Left lobe of liver (tissue), 2 donors: ENCODE measurements around the gene KCNAB1. TPM values are rescaled to one million over a fixed set of nuclear protein-coding genes. Genes with fewer than 3 reads are reported as not detected.

ENCODE experiments used
- ATAC-seq: fragments of 200-7000 bp; cut with Tn5 transposase; one replicate; pipeline ENCODE4 v1.9.1; 2020; ENCODE audit warnings: mild to moderate bottlenecking, moderate library complexity
- DNase-seq: peaks from one replicate; pipeline ENCODE4 v3.0.0-alpha.2; 2020; ENCODE audit warnings: low spot score
- total RNA-seq: library from RNA; stranded (reverse); gene quantifications from one replicate; pipeline ENCODE4 v1.2.1, GENCODE V29; 2021
- donor health status: DM: no; HTN: no; CAD: no; lungs with moderate emphysema.
- donor health status: DM: no; HTN: yes; CAD: no.

KCNAB1 gene
- total RNA-seq, 1 donor from 2014 or later, result 0.23 TPM

DNA sequence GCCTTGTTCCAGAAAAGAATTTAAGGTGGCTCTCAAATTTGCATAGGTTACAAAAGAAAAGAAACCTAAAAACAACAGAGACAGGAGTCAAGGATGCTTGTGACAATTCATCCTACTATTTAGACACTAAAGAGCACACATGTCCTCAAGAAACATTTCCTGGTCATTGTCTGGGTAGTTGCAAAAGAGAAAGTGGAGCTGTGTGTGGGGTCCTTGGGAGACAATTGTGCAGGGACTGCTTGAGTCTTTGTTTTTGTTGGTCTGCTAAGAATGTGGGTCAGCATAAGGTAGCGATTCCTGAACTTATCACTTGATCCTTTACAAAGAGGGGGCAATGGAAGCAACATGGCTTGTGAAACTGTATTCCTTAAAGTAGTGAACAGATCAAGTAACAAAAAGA, 185.3 kb downstream of the KCNAB1 start:
- no peak for ATAC-seq
- DNase-seq, result no peak

DNA sequence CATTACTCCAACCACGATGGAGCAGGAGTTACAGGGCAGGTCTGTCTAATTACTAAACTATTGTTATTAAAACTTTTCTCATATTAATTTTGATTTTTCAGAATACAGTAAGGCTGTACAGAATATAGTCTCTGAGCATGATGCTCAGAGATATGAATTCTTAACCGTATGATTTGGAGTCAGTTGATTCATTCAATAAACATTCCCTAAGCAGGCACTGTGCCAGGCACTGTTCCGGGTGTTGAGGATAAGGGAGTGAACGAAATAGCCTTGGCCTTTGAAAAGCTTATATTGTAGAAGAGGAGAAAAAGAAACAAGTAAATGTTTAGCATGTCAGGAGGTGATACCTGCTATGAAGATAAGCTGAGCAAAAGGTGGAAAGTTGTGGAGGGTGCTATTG, 187.3 kb downstream of the KCNAB1 start:
- no peak for ATAC-seq
- DNase-seq, result no peak

DNA sequence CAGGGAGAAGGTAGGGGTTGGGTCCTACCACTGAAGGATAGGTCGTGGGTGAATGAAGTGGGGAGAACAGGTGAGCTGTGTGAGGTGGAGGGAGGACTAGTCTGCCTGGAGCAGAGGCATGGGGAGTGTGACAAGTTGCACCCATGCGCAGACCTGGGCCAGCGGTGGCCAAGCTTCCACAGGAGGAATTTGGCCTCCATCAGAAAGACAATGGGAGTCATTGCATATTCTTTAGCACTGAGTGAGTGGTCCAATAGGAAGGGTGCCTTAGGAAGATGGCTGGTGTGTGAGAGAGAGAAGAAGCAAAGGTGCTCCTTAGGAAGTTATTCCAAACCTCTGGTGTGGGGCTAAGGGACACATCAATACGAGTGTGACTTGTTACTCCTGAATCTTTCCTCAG, 191.1 kb downstream of the KCNAB1 start:
- ATAC-seq (no peak), DNase-seq (no peak)

DNA sequence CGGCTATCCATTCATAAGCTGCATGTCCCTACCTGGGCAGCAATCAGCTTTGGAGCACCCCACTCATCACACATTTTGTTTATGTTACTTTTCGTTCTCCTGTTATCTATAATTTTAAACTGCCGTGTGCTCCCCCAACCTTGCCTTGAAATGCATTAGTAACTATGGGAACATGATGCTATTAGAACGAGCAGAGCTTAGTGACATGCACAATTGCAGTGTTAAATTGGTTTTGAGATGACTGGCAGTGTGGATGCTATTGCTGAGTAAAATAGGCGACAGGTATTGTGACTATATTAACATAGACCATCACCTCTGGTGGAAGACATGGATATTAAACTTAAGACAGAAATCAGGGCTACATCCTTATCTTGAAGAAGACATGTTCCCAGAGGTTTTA, 191.6 kb downstream of the KCNAB1 start:
- no peak for DNase-seq
- ATAC-seq, result no peak

DNA sequence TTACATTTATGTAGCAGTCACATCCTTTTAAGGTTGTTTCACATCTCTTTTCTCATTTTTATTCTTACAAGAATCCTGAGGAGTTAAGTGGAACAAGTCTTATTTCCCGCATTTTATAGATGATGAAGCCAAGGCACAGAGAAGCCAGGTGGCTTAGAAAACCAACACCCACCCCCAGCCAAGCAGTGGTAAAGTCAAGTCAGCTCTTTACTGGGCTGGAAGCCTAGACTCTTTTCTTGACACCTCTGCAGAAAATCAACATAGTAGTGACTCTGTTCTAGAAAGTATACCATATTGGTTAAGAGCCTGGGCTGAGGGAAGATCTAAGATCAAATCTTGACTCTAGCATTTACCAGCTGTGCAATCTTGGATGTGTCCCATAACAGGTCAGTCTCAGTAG, 195.7 kb downstream of the KCNAB1 start:
- DNase-seq (no peak), ATAC-seq (no peak)

DNA sequence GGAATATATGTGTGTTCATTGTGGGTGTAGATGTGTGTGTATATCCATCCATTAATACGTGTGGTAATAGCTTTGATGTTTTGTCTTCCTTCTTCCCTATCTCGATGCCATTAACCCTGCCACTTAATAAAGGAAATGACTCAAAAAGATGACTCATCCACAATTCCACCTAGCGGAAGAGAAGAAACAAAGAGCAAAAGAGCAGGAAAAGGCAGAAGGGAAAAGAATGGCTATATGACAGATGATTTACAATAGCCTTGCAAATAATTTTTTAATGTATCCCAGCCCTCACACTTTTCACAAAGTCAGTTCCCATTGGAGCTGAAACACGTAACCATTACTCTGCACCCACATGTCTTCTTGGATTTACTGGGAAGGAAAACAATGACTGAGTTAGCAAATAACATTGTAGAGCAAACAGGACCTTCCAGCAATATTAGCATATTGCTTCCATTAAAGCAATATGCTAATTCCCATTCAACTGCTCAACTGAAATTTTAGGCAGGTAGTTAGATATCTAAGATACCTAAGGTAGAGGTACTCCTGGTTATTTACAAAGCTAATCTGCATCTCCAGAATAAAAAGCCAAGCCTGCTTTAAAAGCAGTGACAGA, 197.2 kb downstream of the KCNAB1 start:
- ATAC-seq (no peak), DNase-seq (no peak)

DNA sequence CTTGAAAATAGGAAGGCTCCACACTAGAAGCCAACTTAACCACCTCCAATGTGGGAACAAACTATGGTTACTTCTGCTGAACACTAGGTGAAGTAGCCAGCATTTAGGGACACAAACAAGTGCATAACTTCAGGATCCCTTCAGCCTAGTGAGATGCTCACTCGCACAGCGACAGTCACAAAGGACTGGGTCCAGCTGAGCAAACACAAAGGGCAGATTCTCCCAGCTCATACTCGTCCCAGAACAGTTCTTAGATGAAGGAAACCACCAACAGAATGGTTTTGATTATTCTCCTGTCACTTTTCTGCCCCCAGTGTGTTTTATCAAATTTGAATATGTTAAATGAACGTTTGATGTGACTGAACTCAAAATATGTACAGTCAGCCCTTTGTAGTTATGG, 201.6 kb downstream of the KCNAB1 start:
- ATAC-seq (no peak), DNase-seq (no peak)

DNA sequence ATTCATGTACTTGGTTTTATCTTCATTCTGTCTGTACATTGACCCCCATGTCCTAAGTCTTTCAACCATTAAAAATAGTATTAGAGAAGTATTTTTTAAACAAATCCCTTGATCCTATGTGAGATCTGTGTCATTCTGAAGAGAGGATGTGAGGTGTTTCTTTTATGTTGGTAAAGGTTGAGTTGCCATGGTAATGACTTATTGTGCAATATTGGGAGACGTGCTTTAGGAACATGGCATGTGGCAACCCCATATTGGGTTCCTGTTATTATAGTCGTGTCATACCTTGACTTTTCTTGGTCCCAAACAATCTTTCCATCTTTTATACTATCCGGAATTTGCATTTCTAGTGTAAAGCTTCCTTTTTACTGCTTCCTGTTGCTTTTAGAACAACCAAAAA, 203.1 kb downstream of the KCNAB1 start:
- no peak for DNase-seq
- no peak for ATAC-seq

DNA sequence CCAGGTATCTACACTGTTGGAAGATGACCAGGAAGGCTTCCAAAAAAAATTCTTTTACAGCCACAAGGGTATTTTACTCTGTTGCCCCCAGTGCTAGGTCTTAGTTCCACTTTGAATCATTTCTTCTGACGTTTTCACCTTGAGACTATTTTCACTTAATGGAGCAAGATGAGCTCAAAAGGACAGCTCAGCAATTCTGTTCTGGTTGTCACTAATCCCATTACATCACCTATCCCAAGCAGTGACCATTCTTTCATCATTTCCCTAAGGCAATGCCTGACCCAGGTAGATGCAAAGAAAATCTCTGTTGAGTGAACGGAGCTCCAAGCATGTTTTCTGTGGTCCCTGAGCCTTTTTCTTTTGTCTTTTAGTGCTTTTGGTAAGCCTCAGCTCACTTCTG, 210.0 kb downstream of the KCNAB1 start:
- no peak for ATAC-seq

DNA sequence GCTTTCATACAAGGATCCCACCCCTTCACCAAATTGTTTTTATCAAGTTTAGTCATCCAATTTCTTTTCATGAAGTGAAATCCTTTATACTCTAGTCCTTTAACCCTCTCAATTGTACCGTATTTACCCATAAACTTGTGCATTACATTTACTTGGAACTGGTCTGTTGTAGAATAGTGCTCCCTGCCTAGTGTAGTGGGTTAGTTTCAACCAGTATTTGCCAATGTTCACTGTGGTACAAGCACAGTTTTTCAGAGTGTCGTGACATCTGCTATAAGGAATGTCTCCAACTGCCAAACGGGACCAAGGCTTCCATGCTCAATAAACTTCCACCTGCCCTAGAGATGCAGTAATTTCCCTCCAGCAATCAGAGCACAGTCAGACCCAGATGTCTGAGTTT, 211.9 kb downstream of the KCNAB1 start:
- no peak for ATAC-seq
- no peak for DNase-seq

More for the DNA sequence above, 210.0 kb downstream of the KCNAB1 start:
- DNase-seq, result no peak

DNA sequence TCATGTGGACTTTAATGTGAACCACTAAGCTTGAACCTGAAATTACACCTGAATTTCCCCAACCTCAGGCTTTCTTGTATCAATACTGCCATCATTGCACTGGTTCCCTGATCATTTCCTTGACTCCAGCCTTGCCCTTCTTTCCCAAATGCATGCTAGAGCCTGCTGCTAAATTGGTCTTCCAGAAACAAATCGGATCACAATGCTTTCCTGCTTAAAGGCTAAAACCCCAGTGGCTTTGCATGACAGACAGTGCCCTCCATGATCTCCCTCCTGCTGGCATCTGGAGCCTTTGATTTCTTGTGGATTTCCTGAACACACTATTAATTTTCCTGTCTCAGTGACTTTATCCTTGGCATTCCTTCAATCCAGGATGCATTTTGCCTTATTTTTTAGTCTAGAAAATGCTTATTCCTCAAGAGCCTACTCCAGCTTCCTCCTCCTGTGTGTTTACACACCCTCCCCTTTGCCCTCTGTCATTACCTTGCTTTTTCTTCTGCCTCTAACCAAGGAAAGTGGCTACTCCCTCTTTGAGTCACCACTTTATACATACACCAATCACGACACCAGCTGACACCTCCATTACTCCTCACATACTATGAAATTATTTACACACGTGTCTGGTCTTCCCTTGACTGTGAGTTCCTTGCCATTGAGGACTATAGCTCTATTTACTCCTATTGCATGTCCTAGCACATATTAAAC, 214.6 kb downstream of the KCNAB1 start:
- no peak for ATAC-seq
- DNase-seq, result no peak

DNA sequence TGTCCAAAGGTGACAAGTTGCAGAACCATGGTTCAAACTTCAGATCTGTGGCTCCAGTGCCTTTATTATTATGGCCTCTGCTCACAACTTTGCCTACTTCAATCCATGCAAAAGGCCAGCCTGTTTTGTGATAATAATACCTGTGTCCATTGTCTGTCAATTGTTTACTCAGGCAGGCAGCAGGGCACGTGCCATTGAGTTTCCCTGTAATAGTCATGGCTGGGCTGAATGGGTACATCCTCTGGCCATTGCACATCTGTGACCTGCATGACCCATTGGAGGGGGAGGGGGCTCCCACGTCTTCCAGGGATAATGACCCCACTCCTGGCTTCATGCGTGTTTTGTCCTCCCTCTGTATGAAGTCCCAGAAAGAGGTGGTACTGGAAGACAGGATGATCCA, 219.1 kb downstream of the KCNAB1 start:
- DNase-seq (no peak), ATAC-seq (no peak)

DNA sequence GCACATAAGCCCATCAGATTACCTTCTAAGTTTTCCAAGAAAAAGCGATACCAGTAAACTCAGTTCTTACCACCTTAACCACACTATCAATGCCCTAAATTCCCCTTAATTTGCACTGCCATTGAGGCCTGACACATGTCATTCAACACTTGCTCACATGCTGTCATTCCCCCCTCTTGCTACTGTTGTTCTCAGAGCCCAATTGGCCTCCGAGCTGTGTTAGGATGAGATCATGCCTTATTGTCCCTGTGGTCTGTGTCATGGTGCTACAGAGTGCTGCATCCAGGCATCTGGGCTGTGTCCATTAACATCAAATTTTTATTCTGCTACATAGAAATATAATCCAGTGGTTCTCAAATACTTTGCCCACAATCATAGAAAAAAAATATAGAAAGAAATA, 221.0 kb downstream of the KCNAB1 start:
- ATAC-seq (no peak), DNase-seq (no peak)

DNA sequence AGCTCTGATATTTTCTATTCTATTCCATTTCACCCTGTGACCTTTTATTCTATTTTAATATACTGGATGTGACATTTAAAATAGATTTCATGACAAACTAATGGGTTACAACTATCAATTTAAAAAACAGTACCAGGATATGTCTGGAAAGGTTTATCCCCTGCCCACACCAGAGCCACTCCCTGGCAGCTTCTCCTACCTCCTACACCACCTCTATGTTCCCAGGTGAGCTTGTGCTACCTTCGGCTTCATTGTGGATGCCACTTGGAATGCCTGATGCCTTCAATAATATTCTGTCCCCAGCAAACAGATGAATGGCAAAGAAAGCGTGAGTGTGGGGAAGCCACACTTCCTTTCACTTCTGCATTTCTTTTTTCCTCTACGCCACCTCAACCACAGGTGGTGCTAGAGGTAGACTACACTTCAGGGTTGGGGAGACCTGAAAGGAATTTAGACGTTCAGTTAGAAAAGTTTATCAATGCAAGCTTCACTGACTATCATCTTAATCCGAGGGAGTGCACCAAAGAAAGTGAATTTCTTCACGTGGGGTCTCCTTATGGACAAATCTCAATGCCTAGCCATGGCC, 221.5 kb downstream of the KCNAB1 start:
- DNase-seq (no peak), ATAC-seq (no peak)

DNA sequence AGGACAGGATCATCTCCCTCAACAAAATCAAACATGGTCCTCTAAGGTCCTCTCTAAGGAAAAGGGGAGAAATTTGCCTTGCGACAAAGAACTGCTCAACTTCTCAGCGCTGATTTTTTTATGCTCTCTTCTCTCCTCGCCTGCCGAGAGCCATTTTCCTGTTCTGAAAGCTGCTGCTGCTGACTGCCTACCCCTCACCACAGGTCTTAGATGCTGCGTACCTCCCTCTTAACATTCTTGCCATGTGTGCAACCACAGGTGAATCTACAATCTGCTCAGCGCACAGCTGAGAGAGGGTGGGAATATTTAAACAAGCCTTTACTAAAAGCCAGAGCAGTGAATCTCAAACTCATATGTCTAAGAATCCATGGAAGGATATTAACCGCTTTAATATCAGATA, 223.8 kb downstream of the KCNAB1 start:
- DNase-seq (no peak), ATAC-seq (no peak)

DNA sequence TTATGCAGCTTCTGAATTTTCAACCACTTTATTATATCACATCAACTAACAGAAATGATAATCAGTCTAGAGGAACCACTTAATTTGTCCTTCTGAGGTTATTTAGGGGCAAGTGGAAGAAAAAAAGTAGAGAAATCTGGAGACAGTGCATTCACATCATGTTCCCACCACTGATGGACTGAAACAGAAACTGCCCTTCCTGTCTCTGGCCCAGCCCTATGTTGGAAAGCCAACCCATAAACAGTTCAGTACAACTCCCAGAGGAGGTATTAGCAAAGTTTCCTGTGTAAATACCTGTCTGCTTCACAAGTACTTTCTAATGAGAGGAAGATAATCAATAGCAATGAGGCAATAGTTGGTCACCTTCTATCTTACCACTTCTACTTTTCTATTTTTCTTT, 228.7 kb downstream of the KCNAB1 start:
- ATAC-seq, result peak; percentile 28
- no peak for DNase-seq

DNA sequence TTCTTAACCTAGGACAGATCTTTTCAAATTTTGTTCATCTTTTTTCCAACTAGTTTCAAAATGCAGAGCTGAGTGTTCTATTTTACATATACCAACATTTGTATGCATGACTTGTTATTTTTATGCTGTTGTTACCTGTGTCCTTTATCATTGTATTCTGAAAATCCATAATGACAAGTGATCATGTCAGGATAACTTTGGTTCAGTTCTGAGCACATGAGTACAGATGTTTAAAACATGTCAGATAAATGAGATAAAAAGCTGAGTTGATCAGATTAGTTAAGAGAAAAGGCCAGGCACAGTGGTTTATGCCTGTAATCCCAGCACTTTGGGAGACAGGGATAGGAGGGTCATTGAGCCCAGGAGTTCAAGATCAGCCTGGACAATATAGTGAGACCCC, 229.6 kb downstream of the KCNAB1 start:
- ATAC-seq (no peak), DNase-seq (no peak)

DNA sequence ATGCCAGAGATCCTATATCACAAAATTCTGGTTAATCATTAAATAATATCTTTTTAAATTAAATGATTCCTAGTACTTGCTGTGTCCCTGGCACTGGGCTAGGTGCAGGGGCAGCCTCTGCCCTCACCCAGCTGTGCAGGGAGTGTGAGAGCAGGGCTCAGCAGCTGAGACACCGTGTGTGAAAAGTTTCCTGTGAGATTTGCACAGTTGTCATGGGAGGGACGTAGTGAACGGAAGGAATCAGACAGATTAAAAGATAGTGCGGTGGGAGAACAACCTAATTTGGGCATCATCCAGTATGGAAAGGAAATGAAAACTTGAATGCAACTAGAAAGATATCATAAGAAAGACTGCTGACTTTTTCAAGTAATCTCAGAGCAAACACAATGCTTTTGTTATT, 230.4 kb downstream of the KCNAB1 start:
- DNase-seq (no peak), ATAC-seq (peak; percentile 42)

DNA sequence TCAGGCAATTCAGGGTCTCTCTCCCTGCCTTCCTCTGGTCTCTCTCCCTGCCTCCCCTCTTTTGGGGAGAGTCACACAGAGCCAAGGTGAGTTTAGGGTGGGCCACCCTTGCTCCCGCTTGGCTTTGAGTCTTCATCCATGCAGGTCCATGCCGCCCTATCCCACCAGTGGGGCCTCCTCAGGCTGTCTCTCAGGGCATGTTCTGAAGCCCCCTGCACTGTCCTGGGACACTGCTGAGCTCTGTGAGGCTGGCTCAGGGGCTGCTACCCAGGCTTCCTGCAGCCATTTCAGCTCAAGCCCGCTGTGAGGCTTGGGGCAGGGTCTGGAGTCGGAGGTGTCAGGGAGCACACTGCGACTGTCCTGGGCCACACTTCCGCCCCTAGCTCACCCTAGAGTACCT, 231.4 kb downstream of the KCNAB1 start:
- ATAC-seq, result no peak

DNA sequence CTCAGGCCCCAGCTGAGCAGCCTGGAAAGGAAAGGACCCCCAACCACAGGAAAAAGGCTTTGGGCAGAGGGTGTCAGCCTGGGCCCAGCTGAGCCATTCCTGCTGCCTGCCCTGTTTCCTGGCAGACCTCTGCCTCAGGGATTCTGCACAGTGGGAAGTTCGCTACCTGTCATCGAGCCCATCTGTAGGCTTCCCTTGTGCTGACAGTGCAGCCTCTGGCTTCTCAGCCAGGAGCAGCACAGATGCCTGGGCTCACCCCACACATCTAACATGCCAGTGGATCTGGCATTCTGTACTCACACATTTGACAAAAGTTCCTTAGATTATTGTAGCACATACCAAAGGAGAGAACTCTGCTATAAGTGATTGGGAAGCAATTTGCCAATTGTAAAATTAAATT, 232.3 kb downstream of the KCNAB1 start:
- DNase-seq (no peak), ATAC-seq (no peak)

More for the DNA sequence above, 231.4 kb downstream of the KCNAB1 start:
- DNase-seq, result no peak

DNA sequence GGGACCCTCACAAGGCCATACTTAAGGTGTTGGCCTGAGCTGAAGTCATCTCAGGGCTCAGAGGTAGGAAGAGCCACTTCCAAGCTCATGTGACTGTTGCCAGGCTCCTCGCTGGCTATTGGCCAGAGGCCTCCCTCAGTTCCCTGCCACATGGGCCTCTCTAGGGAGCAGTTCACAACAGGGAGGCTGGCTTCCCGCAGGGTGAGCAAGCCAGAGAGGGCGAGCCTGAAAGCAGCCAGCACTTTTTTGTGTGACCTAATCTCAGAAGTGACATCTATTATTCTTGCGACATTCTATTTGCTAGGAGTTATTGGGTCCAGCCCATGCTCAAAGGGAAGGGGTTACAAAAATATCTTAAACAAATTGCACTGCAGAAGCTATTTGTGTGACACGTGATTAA, 233.2 kb downstream of the KCNAB1 start:
- DNase-seq, result no peak
- ATAC-seq, result no peak

DNA sequence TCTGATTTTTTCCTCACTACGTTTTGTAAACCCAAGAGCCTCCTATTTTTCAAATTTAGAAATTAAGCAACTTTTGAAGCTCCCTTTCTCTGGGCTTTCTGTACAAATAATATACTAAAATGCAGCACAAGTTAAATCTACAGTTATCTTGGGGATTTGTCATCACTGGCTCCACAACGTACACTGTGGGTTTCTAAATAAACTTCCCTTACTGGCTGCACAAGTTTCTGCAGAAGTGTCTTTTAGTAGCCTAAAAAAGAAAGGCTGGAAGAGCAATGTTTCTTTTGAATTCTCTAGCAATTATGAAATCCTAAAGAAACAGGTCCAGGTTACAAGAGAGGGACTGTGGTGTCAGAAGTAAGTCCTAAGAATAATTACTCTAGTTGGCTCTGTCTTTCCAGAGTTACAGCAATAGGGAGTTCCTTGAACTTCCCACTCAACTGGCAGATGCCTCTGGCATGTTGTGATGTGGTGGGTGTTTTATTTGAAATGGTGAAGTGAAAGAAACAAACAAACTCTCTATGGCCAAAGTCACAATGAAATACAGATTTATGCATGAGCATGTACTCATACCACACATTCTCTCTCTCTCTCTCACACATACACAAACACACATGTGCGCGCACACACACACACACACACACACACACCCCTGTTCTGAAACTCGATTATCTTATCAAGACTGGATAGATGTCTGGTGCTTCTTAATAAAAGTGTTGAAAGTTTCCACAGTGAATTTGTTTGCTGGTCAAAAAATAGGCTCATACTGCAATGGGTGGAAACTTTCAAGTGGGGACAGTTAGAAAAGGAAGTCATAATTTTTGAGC, 236.4 kb downstream of the KCNAB1 start:
- no peak for ATAC-seq
- no peak for DNase-seq
